ENCODE results near the gene RPS2.
"Not testable (repeated sequence)": the region's sequence is repeated elsewhere in the genome, so short reads cannot be mapped to it uniquely, and the experiment has no call there.

The RPS2 gene

GRCh38 chr16:1920727-1921171 lies 43.9 kb downstream of the RPS2 start:
- no peak for DNase-seq (ENCODE audit: low read depth in 1 of 2, low spot score in 1 of 2)

GRCh38 chr16:1920122-1920521 lies 44.5 kb downstream of the RPS2 start:
- DNase-seq (ENCODE audit: low read depth in 1 of 2, low spot score in 1 of 2), result not testable (repeated sequence)

GRCh38 chr16:1919327-1919998 lies 45.2 kb downstream of the RPS2 start:
- DNase-seq (ENCODE audit: low read depth in 1 of 2, low spot score in 1 of 2), result no peak

GRCh38 chr16:1918351-1919326 lies 46.0 kb downstream of the RPS2 start, which contains the start of gene HS3ST6:
Gene HS3ST6, minus strand, starts transcription at chr16:1918415. Its CDS starts 92 bp downstream, at chr16:1918323.
- DNase-seq (ENCODE audit: low read depth in 1 of 2, low spot score in 1 of 2), result no peak

GRCh38 chr16:1917665-1918350 lies 46.8 kb downstream of the RPS2 start:
- no peak for DNase-seq (ENCODE audit: low read depth in 1 of 2, low spot score in 1 of 2)

GRCh38 chr16:1917056-1917664 lies 47.5 kb downstream of the RPS2 start:
- no peak for DNase-seq (ENCODE audit: low read depth in 1 of 2, low spot score in 1 of 2)

GRCh38 chr16:1916640-1916990 lies 48.0 kb downstream of the RPS2 start:
- DNase-seq (ENCODE audit: low read depth in 1 of 2, low spot score in 1 of 2), result no peak

- DNase-seq (ENCODE audit: low read depth in 1 of 2, low spot score in 1 of 2), result no peak
Observed at GRCh38 chr16:1915732-1916639, 48.6 kb downstream of the RPS2 start.

- no peak for DNase-seq (ENCODE audit: low read depth in 1 of 2, low spot score in 1 of 2)
Observed at GRCh38 chr16:1914988-1915387, 49.6 kb downstream of the RPS2 start.

- no peak for DNase-seq (ENCODE audit: low read depth in 1 of 2, low spot score in 1 of 2)
Observed at GRCh38 chr16:1914084-1914608, 50.5 kb downstream of the RPS2 start.

- no peak for DNase-seq (ENCODE audit: low read depth in 1 of 2, low spot score in 1 of 2)
Observed at GRCh38 chr16:1913327-1914083, 51.1 kb downstream of the RPS2 start.

- no peak for DNase-seq (ENCODE audit: low read depth in 1 of 2, low spot score in 1 of 2)
Observed at GRCh38 chr16:1912215-1912543, 52.4 kb downstream of the RPS2 start.
